Liver (tissue), 9 donors: ENCODE measurements around the gene SOST. TPM values are rescaled to one million over a fixed set of nuclear protein-coding genes. Genes with fewer than 3 reads are reported as not detected.
A peak's percentile ranks its signal among the peaks of the same experiment; 100 is the strongest.

Source experiments
- DNase-seq: peaks from one replicate; pipeline ENCODE4 v3.0.0-alpha.2; 2017; ENCODE audit warnings: low spot score
- H3K27ac ChIP-seq, 2 donors: one replicate each; pipeline ENCODE4 v1.7.0; 2013; ENCODE audit warnings: inconsistent platforms in 2 of 2, low read length in 2 of 2, control low read depth in 1 of 2, low read depth in 1 of 2, mild to moderate bottlenecking in 1 of 2
- H3K27me3 ChIP-seq, 4 donors: one replicate each; pipeline versions ENCODE4 v1.6.1 to v1.7.0; 2013; ENCODE audit warnings: low read length in 3 of 4, inconsistent platforms in 1 of 4, mild to moderate bottlenecking in 1 of 4, moderate library complexity in 1 of 4; ENCODE audit not compliant: control insufficient read depth in 4 of 4, insufficient read depth in 4 of 4
- H3K36me3 ChIP-seq, 4 donors: one replicate each; pipeline versions ENCODE4 v1.6.1 to v1.7.0; 2013; ENCODE audit warnings: low read length in 3 of 4, mild to moderate bottlenecking in 3 of 4, low read depth in 1 of 4, moderate library complexity in 1 of 4; ENCODE audit not compliant: control insufficient read depth in 4 of 4, insufficient read depth in 3 of 4
- H3K4me1 ChIP-seq, 4 donors: one replicate each; pipeline versions ENCODE4 v1.6.1 to v1.7.0; 2013; ENCODE audit warnings: low read length in 3 of 4, mild to moderate bottlenecking in 3 of 4, moderate library complexity in 1 of 4; ENCODE audit not compliant: control insufficient read depth in 4 of 4, insufficient read depth in 4 of 4
- H3K4me3 ChIP-seq, 3 donors: one replicate each; pipeline versions ENCODE4 v1.6.1 to v1.7.0; 2013; ENCODE audit warnings: low read length in 3 of 3, control low read depth in 1 of 3, low read depth in 1 of 3, mild to moderate bottlenecking in 1 of 3
- H3K9ac ChIP-seq, 2 donors: one replicate each; pipeline ENCODE4 v1.7.0; 2013; ENCODE audit warnings: low read length in 2 of 2, mild to moderate bottlenecking in 2 of 2, moderate library complexity in 2 of 2, control low read depth in 1 of 2, low read depth in 1 of 2
- H3K9me3 ChIP-seq, 4 donors: one replicate each; pipeline versions ENCODE4 v1.6.1 to v1.7.0; 2013; ENCODE audit warnings: low read length in 3 of 4; ENCODE audit not compliant: control insufficient read depth in 4 of 4
- ATF3 ChIP-seq: IDR thresholded peaks from 2 replicates; pipeline ENCODE4 v1.6.1; 2016; ENCODE audit warnings: antibody characterized with exemption
- CTCF ChIP-seq: fragments of 150-350 bp; IDR thresholded peaks from 2 replicates; pipeline ENCODE4 v1.5.1; 2017; ENCODE audit warnings: improper control_type of control experiment, low read depth, low read length; ENCODE audit not compliant: missing input control
- EGR1 ChIP-seq, 2 donors: IDR thresholded peaks; 2 replicates each; pipeline ENCODE4 v1.6.1; 2016 to 2018; ENCODE audit warnings: antibody characterized with exemption in 2 of 2, low read depth in 2 of 2
- FOXA1 ChIP-seq: IDR thresholded peaks from 2 replicates; pipeline ENCODE4 v1.6.1; 2016; ENCODE audit warnings: antibody characterized with exemption
- FOXA2 ChIP-seq: IDR thresholded peaks from 2 replicates; pipeline ENCODE4 v1.6.1; 2016; ENCODE audit warnings: antibody characterized with exemption
- GABPA ChIP-seq, 2 donors: IDR thresholded peaks in 1 of 2; conservative IDR thresholded peaks in 1 of 2; 2 replicates each; pipeline ENCODE4 v1.6.1; 2016; ENCODE audit warnings: antibody characterized with exemption in 2 of 2, mild to moderate bottlenecking in 1 of 2, moderate library complexity in 1 of 2
- HNF4A ChIP-seq, 2 donors: conservative IDR thresholded peaks; 2 replicates each; pipeline ENCODE4 v1.6.1; 2016; ENCODE audit warnings: antibody characterized with exemption in 2 of 2, mild to moderate bottlenecking in 2 of 2
- HNF4G ChIP-seq: IDR thresholded peaks from 2 replicates; pipeline ENCODE4 v1.6.1; 2016; ENCODE audit warnings: antibody characterized with exemption
- JUND ChIP-seq, 2 donors: IDR thresholded peaks; 2 replicates each; pipeline ENCODE4 v1.6.1; 2016; ENCODE audit warnings: antibody characterized with exemption in 2 of 2
- MAX ChIP-seq: IDR thresholded peaks from 2 replicates; pipeline ENCODE4 v1.6.1; 2016; ENCODE audit warnings: antibody characterized with exemption
- NR2F2 ChIP-seq: IDR thresholded peaks from 2 replicates; pipeline ENCODE4 v1.6.1; 2016; ENCODE audit warnings: antibody characterized with exemption
- RAD21 ChIP-seq, 2 donors: IDR thresholded peaks; 2 replicates each; pipeline ENCODE4 v1.6.1; 2016; ENCODE audit warnings: antibody characterized with exemption in 2 of 2, mild to moderate bottlenecking in 2 of 2
- RXRA ChIP-seq, 2 donors: IDR thresholded peaks; 2 replicates each; pipeline ENCODE4 v1.6.1; 2017 to 2018; ENCODE audit warnings: antibody characterized with exemption in 2 of 2, mild to moderate bottlenecking in 1 of 2
- SP1 ChIP-seq: IDR thresholded peaks from 2 replicates; pipeline ENCODE4 v1.6.1; 2018; ENCODE audit warnings: antibody characterized with exemption, mild to moderate bottlenecking
- TAF1 ChIP-seq: conservative IDR thresholded peaks from 2 replicates; pipeline ENCODE4 v1.6.1; 2016; ENCODE audit warnings: antibody characterized with exemption, mild to moderate bottlenecking
- YY1 ChIP-seq: IDR thresholded peaks from 2 replicates; pipeline ENCODE4 v1.6.1; 2016; ENCODE audit warnings: antibody characterized with exemption, mild to moderate bottlenecking
- ZBTB33 ChIP-seq: IDR thresholded peaks from 2 replicates; pipeline ENCODE4 v1.6.1; 2016; ENCODE audit warnings: antibody characterized with exemption
- WGBS: extraction: QIAGEN DNeasy Blood & Tissue Kit; methylation state at CpG from one replicate; pipeline ENCODE4 v1.1.7; 2013; 5-methylcytosine and 5-hydroxymethylcytosine counted together
- polyA plus RNA-seq, 2 donors: library from polyadenylated mRNA; stranded (reverse) in 1 of 2; unstranded in 1 of 2; fragments of 200-250 nt in 1 of 2; fragments of >200 nt in 1 of 2; fragmentation: Nextera tagmentation in 1 of 2; extraction: Ambion mirVana in 1 of 2; gene quantifications; one replicate each; pipeline versions ENCODE4 v1.2.1 to v1.2.3, GENCODE V29; 2013 to 2015
- total RNA-seq, 2 donors: library from RNA; depleted of rRNA; stranded (reverse); fragments of >200 nt; gene quantifications; one replicate each; pipeline ENCODE4 v1.2.3, GENCODE V29; 2014
- donor health status: healthy.
- donor health status: healthy.
- donor health status: healthy.
- donor health status: healthy.
- donor health status: healthy.

Gene SOST
- total and polyA plus RNA-seq, 4 donors: not detected

GRCh38 chr17:43791589-43791988 lies 33.0 kb upstream of the SOST start (continued):
- TF ChIP-seq CTCF (no peak), EGR1 (IDR thresholded peaks at IDR 0.05; ENCODE audit: low read depth in 2 of 2) (no peak), TAF1 (no peak), JUND (IDR thresholded peaks at IDR 0.05) (no peak), RAD21 (IDR thresholded peaks at IDR 0.05) (peak in 1 of 2 donors; percentile 13), YY1 (peak; percentile 44), ATF3 (no peak), HNF4A (conservative IDR thresholded peaks at IDR 0.05) (no peak)

- Histone ChIP-seq H3K9ac (no peak overlapping the region), H3K36me3 (no peaks in the 10 kb centered on the region), H3K9me3 (no peaks in the 10 kb centered on the region), H3K27ac (no peak overlapping the region), H3K4me1 (no peaks in the 10 kb centered on the region), H3K27me3 (no peaks in the 10 kb centered on the region), H3K4me3 (no peak overlapping the region)
- 88% methylated on average over 14 of the region's 14 CpGs for WGBS
- TF ChIP-seq CTCF (no peak), RAD21 (IDR thresholded peaks at IDR 0.05) (peak; percentile 13 to 29)
- DNase-seq: no peak
Measured at GRCh38 chr17:43790311-43790940, 31.8 kb upstream of the SOST start.

GRCh38 chr17:43789482-43789881 lies 30.9 kb upstream of the SOST start:
- no peaks in the 10 kb centered on the region for H3K36me3 ChIP-seq
- no peaks in the 10 kb centered on the region for H3K27me3 ChIP-seq
- no peaks in the 10 kb centered on the region for H3K9me3 ChIP-seq
- H3K9ac ChIP-seq: no peak overlapping the region
- no peak for DNase-seq
- 78% methylated on average over 1 of the region's 1 CpG for WGBS
- H3K4me3 ChIP-seq: no peak overlapping the region
- no peaks in the 10 kb centered on the region for H3K4me1 ChIP-seq
- no peak overlapping the region for H3K27ac ChIP-seq
- TF ChIP-seq SP1 (no peak), CTCF (no peak), JUND (IDR thresholded peaks at IDR 0.05) (no peak), FOXA1 (no peak), TAF1 (no peak), ZBTB33 (no peak), EGR1 (IDR thresholded peaks at IDR 0.05; ENCODE audit: low read depth in 2 of 2) (no peak), HNF4A (conservative IDR thresholded peaks at IDR 0.05) (no peak), HNF4G (no peak), RXRA (IDR thresholded peaks at IDR 0.05) (no peak), ATF3 (no peak), NR2F2 (no peak), GABPA (IDR thresholded peaks at IDR 0.05 in 1 of 2, conservative IDR thresholded peaks at IDR 0.05 in 1 of 2) (no peak), MAX (no peak), RAD21 (IDR thresholded peaks at IDR 0.05) (no peak), FOXA2 (no peak)
